ENCODE results near the gene SDK1.

DNA sequence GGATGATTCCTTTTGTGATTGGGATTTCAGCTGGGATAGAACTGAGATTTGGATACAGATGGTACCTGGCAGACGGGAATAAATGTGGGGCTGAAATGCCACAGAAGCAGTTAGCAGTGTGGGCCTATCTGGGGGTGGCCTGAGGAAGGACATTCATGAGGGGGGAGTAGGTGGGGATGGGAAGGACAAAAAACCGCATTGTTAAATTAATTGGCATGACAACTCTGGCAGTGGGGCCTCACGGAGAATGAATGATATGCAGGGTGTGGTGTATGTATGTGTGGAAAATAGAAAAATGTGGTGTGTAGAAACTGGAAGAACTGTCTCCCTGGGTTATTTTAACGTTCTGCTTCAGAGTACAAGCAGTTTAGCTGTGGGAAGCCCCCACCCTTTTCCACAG lies 17.8 kb downstream of the SDK1 start:
- TF ChIP-seq, protein P1, sequence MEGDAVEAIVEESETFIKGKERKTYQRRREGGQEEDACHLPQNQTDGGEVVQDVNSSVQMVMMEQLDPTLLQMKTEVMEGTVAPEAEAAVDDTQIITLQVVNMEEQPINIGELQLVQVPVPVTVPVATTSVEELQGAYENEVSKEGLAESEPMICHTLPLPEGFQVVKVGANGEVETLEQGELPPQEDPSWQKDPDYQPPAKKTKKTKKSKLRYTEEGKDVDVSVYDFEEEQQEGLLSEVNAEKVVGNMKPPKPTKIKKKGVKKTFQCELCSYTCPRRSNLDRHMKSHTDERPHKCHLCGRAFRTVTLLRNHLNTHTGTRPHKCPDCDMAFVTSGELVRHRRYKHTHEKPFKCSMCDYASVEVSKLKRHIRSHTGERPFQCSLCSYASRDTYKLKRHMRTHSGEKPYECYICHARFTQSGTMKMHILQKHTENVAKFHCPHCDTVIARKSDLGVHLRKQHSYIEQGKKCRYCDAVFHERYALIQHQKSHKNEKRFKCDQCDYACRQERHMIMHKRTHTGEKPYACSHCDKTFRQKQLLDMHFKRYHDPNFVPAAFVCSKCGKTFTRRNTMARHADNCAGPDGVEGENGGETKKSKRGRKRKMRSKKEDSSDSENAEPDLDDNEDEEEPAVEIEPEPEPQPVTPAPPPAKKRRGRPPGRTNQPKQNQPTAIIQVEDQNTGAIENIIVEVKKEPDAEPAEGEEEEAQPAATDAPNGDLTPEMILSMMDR (IDR thresholded peaks at IDR 0.05) = no peak
- no peak for TF ChIP-seq POLR2A (IDR thresholded peaks at IDR 0.05)
